HPDE6-E6E7 (cell line): ENCODE data around the gene GDI2.
"Not testable (repeated sequence)": the region's sequence is repeated elsewhere in the genome, so short reads cannot be mapped to it uniquely, and the experiment has no call there.

Experiments
- DNase-seq: peaks from one replicate; pipeline ENCODE4 v3.0.0; 2011; ENCODE audit warnings: missing footprints; ENCODE audit errors: extremely low spot score

GDI2 gene

DNA sequence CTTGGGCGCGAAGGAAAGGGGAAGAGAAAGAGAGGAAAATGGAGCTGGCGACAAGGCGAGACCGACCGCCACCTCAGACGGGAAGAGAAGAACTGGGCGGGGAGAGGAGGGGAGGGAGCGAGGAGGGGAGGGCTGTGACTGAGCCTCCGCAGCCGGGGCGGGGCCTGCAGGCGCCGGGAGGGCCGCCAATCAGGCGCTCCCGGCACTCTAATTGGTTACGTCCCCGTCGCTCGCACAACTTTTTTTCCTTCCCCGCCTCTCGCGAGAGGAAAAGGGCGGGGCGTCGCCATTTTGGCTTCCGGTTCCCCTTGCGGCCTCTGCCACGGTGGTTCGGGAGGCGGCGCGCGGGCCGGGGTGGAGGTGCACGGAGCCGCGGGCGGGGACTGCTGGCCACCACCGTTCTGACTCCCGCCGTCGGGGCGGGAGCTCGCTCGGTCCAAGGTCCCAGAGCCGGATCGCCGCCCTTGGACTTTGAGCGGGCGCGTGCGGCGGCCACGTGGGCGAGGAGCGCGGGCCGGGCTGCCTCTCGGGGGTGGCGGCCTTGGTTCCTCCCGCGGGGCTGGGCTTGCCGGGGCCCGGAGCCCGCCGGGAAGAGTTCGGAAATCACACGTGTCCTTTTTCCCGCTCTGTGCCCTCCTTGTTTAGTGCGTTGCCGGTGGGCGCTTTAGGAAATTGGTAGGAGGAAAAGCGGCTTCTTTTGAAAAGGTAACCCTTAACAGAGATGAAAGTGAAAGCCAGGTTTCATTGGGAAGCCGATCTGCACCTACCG lies at the start of gene GDI2:
TSS of gene GDI2 (minus strand) at position 94 of the 769 bp plus-strand sequence. CDS start 176 bp downstream, outside the sequence.
- peak; percentile 70 for DNase-seq

DNA sequence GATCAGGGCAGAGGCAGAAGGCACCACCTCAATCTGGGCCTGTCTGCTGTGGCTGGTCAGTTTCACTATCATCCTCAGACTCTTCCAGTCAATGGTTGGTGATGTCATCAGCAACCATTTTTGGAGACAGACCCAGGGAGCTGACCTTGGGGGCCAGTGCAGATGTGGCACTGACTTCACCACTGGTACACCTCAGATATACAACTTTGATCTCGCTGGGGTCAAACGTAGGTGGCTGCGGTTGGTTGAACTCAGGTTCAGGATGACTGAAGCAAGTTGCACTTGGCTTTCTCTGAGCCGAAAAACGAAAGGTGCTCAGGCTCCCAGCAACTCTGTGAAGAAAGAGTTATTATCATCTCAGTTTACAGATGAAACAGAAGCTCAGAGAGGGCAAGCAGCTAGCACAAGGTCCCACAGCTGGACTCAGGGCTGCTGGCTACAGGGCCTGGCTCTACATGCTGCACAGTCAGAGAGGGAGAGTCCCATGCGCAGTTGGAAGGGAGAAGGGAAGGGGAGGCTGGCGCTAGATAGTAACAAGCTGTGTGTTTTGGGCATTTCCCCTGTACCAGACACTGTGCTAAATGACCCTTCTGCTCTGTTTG lies 49.2 kb upstream of the GDI2 start:
- no peak for DNase-seq

DNA sequence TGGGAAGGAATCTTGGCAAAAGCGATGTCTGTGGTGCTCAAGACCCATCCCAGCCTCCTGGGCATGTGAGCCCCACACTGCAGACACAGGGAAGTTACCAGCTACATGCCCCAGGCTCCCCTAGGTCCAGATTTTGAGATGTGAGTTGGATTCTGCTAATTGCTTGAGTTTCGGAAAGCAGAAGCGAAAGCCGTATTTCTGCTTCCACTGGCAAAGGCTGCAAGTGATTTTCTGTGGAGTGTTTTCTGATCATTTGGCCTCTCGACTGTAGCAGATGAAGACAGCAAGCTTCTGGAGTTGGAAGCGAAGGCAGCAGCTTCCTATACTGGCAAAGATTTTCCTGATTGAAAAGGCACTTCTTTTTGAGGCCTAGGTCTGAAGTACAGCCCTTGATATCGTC lies 46.8 kb upstream of the GDI2 start:
- no peak for DNase-seq

DNA sequence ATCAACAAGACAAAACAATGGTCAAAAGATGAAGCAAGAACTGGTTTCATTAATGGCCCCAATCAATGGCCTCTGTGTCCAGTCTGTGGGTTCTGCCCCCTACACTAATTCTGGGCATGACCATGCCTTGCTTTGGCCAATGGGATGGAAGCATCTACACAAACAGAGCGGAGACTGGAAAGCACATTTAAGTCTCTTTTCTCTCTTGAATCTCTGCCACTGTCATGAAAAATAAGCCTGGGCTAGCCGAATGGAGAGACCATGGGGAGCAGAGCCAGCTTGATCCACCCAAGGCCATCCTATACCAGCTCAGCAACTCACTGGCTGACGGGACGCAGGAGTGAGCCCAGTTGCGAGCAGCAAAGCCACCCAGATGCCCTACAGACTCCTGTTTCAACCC lies 45.6 kb upstream of the GDI2 start:
- no peak for DNase-seq

DNA sequence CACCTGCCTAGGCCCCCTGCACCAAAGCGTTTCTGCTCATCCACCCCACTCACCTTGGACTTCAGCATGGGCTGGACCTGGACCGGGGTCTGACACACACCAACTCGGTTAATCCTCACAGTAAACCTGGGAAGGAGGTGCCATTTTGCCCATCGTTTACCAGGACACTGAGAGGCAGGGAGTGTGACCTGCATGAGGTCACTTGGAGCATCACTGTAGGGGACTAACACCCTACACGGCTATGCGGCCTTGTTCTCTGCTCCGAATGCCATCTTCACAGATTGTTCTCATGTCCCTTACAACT lies 43.4 kb upstream of the GDI2 start:
- no peak for DNase-seq

DNA sequence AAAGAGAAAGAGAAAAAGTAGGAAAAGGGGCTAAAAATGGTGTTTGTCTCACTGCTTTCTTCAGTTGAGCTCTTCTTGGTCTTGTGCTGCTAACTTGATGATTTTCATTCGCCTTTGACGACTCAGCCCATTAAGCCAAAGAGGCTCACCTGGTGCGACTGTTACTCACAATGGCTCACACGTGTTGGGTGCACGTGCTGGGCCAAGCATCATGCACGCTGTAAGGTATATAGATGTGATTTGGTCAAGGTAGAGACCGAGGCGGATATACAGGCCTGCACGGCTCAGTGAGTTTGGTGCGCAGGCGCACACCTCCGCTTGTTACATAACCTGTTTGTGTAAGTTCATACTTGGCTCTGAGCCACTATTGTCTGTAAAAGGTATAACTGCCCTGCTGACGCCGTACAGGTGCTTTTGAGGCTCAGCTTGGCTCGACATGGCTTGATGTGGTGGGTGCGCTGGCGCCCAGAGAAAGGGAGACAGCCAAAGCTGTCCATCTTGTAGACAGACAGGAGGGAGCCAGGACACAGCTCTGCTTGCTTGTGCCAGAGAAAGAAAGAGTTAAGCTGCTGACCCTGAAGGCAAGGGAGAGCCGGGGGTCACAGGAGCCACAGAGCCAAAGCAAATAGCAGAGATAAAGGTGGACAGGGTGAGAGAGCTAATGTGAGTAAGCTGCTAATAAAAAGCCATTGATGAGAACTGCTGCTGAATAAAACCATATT lies 42.9 kb upstream of the GDI2 start:
- no peak for DNase-seq

DNA sequence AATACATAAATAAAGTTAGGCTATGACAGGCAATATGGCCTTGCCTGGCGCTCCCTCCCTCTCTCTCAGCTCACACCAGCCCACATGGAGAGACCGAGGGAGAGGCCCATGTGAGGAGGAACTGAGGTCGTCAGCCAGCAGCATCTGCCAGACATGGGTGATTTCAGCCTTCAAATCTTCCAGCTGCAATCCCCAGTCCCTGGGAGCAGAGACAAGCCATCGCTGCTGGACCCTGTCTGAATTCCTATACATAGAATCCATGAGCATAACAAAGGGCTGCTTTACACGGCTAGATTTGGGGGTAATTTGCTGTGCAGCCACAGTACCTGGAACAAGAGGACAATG lies 40.9 kb upstream of the GDI2 start:
- no peak for DNase-seq

DNA sequence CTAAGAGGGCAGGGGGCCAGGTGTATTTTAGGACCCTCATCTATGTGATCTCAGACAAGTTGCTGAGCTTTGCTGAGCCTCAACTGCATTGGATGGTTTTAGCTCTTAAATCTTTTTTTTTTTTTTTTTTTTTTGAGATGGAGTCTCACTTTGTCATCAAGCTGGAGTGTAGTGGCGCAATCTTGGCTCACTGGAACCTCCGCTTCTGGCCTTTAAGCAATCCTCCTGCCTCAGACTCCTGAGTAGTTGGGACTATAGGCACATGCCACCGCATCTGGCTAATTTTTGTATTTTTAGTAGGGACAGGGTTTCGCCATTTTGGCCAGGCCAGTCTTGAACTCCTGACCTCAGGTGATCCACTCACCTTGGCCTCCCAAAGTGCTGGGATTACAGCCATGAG lies 33.4 kb upstream of the GDI2 start:
- not testable (repeated sequence) for DNase-seq

DNA sequence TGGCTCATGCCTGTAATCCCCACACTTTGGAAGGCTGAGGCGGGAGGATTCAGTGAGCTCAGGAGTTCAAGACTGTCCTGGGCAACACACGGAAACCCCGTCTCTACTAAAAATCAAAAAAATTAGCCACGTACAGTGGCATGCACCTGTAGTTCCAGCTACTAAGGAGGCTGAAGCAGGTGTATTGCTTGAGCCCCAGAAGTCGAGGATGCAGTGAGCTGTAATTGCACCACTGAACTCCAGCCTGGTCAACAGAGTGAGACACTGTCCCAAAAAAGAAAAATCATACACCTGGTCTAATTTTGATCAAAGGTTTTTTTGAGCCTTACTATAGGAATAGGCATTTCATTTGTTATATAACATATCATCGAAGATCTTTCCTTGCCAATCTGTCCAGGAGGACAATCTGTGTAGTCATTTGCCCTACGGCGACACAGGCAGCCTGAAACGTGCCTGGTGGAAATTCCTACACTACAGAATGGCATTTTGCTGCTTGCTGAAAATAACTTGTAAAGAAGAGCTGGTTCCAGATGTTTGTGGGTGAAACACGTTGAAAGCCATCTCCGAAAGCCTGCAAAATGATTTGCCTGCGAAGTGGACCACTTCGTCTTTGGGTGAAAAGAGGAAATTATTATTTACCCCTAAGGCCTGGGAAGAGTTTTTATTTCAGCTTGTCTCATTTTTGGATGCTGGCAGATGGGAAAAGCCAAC lies 31.3 kb upstream of the GDI2 start:
- DNase-seq = no peak

DNA sequence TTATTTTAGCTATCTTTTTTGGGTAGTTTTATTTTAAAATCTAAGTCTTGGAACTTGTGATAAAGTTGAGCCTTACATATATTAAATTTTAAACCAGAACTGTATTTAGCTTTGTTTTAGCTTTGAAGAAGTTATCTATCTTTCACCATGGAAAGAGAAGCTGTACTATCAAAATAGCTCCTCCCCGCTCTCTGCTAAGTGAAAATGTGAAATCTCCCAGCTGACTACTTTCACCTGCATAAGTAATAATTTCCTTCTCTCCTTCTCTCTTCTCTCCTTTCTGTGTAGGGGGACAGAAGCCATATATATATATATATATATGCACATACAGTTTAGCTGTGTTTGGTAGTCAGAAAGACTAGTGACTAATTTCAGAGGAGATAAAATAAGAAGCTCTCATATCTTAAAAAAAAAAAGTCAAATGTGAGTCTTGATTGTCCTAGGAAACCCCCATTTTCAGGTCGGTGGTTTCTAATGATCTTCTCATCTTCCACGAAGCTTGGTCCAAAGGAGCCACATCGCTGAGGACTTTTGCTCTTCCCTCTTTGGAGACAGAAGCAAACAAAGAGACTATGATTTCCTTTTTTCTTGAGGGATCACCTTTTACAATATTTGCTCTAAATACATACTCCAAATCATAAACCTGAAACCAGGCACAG lies 30.6 kb upstream of the GDI2 start:
- DNase-seq = no peak

DNA sequence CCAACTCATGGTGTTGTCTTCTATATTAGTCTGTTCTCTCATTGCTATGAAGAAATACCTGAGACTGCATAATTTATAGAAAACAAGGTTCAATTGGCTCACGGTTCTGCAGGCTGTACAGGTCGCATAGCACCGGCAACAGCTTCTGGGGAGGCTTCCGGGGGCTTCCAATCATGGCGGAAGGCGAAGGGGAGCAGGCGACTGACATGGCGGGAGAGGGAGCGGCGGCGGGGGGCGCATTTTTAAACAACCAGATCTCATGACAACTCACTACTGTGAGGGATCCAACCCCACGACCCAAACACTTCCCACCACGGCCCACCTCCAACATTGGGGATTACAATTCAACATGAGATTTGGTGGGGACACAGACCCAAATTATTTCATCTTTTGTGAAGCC lies 28.7 kb upstream of the GDI2 start:
- DNase-seq = no peak

DNA sequence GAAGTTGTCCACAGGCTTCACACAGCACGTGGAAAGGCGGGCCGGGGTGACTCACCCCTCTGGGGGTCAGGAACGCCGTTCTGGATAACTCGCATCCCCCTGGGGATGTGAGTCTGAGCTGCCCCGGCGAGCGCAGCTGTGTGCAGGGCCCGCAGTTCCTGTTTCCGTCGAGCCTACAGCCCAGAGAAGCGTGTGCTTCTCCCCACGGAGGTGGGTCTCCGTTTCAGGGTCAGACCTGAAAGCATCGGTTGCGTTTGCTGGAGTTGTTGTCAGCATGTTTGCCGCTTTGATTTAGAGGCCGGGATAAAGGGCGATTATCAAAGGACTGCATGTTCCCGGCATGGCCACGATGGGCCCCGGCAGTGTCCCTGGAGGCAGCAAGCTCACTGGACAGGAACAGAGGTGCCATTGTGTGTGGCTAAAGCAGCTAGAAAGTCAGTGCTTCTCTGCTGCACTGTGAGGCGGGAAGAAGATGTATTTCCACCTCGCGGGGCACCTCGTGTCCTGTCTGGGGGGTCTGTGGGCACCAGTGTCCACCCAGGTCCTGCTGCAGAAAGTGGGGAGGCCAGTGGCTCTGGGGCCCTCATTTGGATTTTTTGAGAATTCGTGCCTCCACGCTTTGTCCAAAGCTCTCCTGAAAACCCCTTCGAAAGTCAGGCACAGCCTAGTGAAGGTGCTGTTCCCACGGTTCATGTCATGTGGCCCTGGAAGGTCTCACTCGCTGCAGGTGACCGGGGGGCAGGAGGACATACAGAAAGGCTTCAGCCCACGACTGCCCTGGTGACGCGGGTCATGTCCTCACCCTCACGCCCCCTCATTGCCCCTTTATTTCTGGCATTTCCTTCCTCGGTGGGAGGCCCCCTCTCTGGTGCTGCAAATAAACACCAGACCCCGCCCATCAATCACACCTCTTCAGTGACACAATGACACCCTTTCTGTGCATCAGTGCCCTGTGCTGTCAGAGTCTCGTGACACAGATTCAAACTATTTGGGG lies 27.4 kb upstream of the GDI2 start:
- DNase-seq = no peak

DNA sequence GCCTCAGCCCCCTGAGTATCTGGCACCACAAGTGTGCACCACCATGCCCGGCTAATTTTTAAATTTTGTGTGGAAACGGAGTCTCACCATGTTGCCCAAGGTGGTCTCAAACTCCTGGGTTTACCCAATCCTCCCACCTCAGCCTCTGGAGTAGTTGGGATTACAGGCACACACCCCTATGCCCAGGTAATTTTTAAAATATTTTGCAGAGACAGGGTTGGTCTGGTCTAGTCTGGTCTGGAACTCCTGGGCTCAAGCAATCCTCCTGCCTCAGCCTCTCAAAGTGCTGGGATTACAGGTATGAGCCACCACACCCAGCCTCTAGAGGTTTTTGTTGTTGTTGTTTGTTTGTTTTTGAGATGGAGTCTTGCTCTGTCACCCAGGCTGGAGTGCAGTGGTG lies 22.9 kb upstream of the GDI2 start:
- not testable (repeated sequence) for DNase-seq

DNA sequence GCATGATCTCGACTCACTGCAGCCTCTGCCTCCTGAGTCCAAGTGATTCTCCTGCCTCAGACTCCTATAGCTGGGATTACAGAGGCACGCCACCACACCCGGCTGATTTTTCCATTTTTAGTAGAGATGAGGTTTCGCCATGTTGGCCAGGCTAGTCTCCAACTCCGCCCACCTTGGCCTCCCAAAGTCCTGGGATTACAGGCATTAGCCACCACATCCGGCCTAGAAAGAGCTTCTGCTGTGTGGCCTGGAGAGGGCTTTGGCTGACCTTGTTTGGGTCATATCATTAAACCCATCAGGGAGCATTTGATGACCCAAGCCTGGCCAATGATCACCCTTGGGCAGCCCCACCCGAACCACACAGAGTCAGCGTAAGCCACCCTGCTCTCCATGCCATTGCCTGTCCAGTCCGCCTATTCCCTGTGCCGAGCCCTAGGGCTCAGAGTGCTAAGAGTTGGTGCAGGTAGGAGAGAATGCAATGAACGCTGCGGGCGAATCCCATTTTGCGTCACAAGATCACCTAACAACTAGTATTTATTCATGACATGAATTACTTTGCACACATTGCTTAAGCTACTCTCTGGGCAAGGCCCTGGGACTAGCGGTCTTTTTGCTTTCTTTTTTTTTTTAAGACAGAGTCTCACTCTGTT lies 22.3 kb upstream of the GDI2 start:
- no peak for DNase-seq

DNA sequence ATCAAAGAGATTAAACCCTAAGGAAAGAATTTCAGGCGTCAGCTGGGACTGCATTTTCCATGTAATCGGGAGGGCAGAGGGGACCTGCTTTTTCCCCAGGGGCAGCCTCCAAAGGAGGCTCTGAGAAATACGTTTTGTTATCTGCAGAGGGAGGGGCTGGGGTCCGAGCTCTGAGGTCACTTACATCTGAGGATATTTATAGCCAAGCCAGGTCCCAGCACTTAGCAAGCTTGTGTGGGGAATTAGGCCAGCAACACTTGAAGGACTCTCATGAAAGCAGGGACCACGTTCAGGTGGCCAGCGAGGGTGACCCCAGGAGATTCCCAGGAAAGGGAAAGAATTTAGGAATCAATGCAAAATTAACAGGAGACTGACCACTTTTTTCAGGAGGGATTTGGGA lies 20.6 kb upstream of the GDI2 start:
- no peak for DNase-seq

DNA sequence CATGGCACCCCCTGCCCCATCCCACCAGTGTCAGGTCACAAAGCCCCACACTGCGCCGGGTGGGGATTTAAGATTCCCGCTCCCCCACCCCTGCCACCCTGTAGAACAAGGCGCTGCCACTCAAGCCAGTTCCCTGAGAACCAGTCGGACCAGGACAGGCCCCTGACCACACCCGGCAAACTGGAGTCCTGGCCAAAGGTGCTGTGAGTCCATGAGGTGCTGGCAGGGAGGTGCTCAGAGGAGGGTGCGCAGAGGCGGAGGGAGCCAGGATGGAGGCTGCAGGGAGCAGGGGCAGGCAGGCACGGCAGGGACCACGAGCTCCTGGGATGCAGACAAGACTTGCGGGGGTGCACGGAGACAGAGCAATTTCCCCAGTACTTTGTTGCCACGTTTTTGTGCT lies 19.7 kb upstream of the GDI2 start:
- no peak for DNase-seq

DNA sequence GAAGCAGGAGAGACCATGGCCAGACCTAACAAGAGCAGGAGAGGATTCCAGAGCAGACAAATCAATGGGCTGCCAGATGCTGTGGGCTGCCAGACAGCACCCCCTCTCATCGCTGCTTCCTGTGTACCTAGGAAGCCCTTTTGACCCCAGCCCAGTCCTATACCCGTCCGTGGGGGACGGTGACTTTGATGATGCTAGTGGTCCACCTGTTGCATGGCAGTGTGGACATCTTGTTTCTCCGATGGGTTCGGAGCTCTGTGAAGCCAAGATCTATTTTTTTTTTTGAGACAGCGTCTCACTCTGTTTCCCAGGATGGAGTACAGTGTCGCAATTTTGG lies 18.2 kb upstream of the GDI2 start:
- DNase-seq = no peak

DNA sequence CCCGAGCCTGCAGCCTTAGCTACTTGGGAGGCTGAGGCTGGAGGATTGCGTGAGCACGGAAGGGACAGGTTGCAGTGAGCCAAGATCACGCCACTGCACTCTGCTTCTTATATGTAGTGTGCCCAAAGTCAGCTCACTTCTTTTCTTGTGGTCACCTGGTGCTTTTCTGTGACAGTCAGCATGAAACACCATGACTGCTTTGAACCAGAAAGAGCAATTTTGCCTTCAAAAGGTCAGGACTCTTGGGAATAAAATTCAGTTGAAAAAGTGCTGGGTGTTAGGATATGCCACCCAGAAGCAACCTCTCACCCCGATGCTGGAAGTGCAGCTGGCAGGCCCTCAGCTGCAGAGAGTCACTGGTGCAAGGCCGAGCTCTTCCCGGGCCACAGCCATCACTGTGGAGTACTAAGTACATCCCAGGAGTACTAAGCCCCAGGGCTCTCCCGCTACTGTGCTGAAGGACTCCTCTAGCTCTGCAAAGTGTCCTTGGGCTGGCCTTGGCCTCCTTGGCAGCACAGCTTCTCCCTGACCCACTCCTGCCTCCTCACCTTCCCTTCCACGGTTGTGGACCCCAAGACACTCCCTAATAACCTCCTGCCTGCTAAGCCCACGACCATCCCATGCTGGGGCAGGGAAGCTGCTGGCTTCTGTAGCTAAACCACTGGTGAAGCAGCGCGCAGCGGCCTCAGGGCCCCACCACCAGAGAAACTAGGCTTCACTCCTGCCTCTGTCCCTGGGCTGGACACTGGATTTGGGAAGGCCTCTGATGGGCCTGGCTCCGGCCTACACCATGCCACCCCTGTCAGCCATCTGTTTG lies 17.6 kb upstream of the GDI2 start:
- no peak for DNase-seq

DNA sequence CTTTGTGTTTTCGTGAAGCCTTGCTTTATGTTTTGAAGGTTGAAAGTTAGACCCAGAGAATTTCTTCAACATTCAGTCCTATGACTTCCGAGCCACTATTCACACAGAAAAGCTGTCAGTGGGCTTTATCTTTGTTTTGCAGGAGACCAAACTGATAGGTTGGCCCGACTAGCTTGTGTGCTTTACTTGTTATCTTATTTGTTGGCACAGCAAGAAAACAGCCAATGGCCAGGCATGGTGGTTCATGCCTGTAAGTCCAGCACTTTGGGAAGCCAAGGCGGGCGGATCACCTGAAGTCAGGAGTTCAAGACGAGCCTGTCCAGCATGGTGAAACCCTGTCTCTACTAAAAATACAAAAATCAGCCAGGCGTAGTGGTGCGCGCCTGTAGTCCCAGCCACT lies 16.0 kb upstream of the GDI2 start:
- no peak for DNase-seq

DNA sequence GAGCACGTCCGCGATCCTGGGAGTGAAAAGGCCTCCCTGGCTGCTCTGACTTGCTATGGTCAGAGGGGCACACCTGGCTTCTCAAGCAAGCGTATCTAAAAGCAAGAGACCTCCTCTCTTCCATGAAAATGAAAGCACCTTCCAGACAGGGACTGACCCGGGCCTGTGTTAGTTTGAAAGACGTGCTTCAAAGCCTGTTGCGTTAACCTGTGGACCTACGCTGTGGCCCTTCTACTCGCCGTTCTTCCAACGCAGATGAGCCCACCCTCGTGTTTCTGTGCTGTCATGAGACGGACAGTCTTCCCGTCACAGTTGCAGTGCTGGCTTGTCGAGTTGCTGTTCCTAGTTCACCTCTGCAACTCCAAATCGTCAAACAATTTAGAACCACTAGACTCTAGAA lies 15.5 kb upstream of the GDI2 start:
- no peak for DNase-seq
